ENCODE results near the gene MYH7.

MYH7 gene

GRCh38 chr14:23481362-23481970, 46.0 kb upstream of the MYH7 start:
- Histone ChIP-seq H3K4ac (ENCODE audit: low read depth in 1 of 2, low read length in 2 of 2) (no peak overlapping the region), H2BK120ac (ENCODE audit: low read depth, low read length) (no peak overlapping the region), H2BK12ac (ENCODE audit: low read length in 2 of 2) (no peak overlapping the region), H4K8ac (ENCODE audit: low read length) (no peak overlapping the region), H3K23ac (ENCODE audit: low read length in 2 of 2) (no peak overlapping the region), H3K9ac (ENCODE audit: low read length) (no peak overlapping the region), H3K27me3 (ENCODE audit: control insufficient read depth in 1 of 2, insufficient read depth in 1 of 2, low read length in 2 of 2) (no peaks in the 10 kb centered on the region), H3K18ac (ENCODE audit: low read depth in 1 of 2, low read length in 2 of 2) (no peak overlapping the region), H3K79me1 (replicated peaks; ENCODE audit: low read length, poor library complexity, severe bottlenecking) (peaks cover 24% of the 10 kb centered on the region), H2BK15ac (ENCODE audit: low read depth, poor library complexity, severe bottlenecking) (no peak overlapping the region), H3K36me3 (ENCODE audit: control insufficient read depth in 1 of 2, insufficient read depth in 2 of 2, low read depth in 1 of 2, low read length in 2 of 2) (peaks cover 18 to 79% of the 10 kb centered on the region in 2 experiments), H4K91ac (ENCODE audit: low read length) (no peak overlapping the region), H3K4me3 (ENCODE audit: insufficient read depth in 1 of 2, low read depth in 1 of 2, low read length in 2 of 2) (no peak overlapping the region), H3K9me3 (ENCODE audit: control insufficient read depth, low read length) (no peaks in the 10 kb centered on the region), H3K27ac (ENCODE audit: low read length, poor library complexity, severe bottlenecking) (no peak overlapping the region), H3K4me1 (ENCODE audit: control insufficient read depth, insufficient read depth, low read depth, low read length) (no peaks in the 10 kb centered on the region), H2BK5ac (ENCODE audit: low read depth, low read length, poor library complexity, severe bottlenecking) (no peak overlapping the region), H2AK5ac (ENCODE audit: low read length, severe bottlenecking) (no peak overlapping the region), H3K14ac (ENCODE audit: low read length in 2 of 2) (no peak overlapping the region), H3K4me2 (ENCODE audit: low read length, poor library complexity, severe bottlenecking) (no peak overlapping the region), H2AFZ (ENCODE audit: low read depth, low read length) (no peak overlapping the region)
- peak; percentile 26 for DNase-seq
- WGBS: 50% methylated on average over 3 of the region's 3 CpGs

- Histone ChIP-seq H3K23ac (ENCODE audit: low read length in 2 of 2) (no peak overlapping the region), H3K9ac (ENCODE audit: low read length) (no peak overlapping the region), H2AFZ (ENCODE audit: low read depth, low read length) (no peak overlapping the region), H3K4ac (ENCODE audit: low read depth in 1 of 2, low read length in 2 of 2) (no peak overlapping the region), H4K91ac (ENCODE audit: low read length) (no peak overlapping the region), H2BK5ac (ENCODE audit: low read depth, low read length, poor library complexity, severe bottlenecking) (no peak overlapping the region), H3K4me3 (ENCODE audit: insufficient read depth in 1 of 2, low read depth in 1 of 2, low read length in 2 of 2) (no peak overlapping the region), H3K27ac (ENCODE audit: low read length, poor library complexity, severe bottlenecking) (no peak overlapping the region), H2BK120ac (ENCODE audit: low read depth, low read length) (no peak overlapping the region), H4K8ac (ENCODE audit: low read length) (no peak overlapping the region), H3K4me2 (ENCODE audit: low read length, poor library complexity, severe bottlenecking) (no peak overlapping the region), H3K27me3 (ENCODE audit: control insufficient read depth in 1 of 2, insufficient read depth in 1 of 2, low read length in 2 of 2) (no peaks in the 10 kb centered on the region), H3K4me1 (ENCODE audit: control insufficient read depth, insufficient read depth, low read depth, low read length) (no peaks in the 10 kb centered on the region), H3K18ac (ENCODE audit: low read depth in 1 of 2, low read length in 2 of 2) (no peak overlapping the region), H3K14ac (ENCODE audit: low read length in 2 of 2) (no peak overlapping the region), H3K79me1 (replicated peaks; ENCODE audit: low read length, poor library complexity, severe bottlenecking) (peaks cover 15% of the 10 kb centered on the region), H2AK5ac (ENCODE audit: low read length, severe bottlenecking) (no peak overlapping the region), H2BK12ac (ENCODE audit: low read length in 2 of 2) (no peak overlapping the region), H3K36me3 (ENCODE audit: control insufficient read depth in 1 of 2, insufficient read depth in 2 of 2, low read depth in 1 of 2, low read length in 2 of 2) (peaks cover 15 to 83% of the 10 kb centered on the region in 2 experiments), H3K9me3 (ENCODE audit: control insufficient read depth, low read length) (no peaks in the 10 kb centered on the region), H2BK15ac (ENCODE audit: low read depth, poor library complexity, severe bottlenecking) (no peak overlapping the region)
- 75% methylated on average over 2 of the region's 5 CpGs for WGBS
- DNase-seq: peak; percentile 70
Observed at GRCh38 chr14:23478109-23478759, 42.8 kb upstream of the MYH7 start.

- Histone ChIP-seq H2BK12ac (ENCODE audit: low read length in 2 of 2) (no peak overlapping the region), H3K4ac (ENCODE audit: low read depth in 1 of 2, low read length in 2 of 2) (no peak overlapping the region), H3K36me3 (ENCODE audit: control insufficient read depth in 1 of 2, insufficient read depth in 2 of 2, low read depth in 1 of 2, low read length in 2 of 2) (peaks cover 17 to 53% of the 10 kb centered on the region in 2 experiments), H3K23ac (ENCODE audit: low read length in 2 of 2) (no peak overlapping the region), H2BK15ac (ENCODE audit: low read depth, poor library complexity, severe bottlenecking) (no peak overlapping the region), H4K8ac (ENCODE audit: low read length) (no peak overlapping the region), H3K18ac (ENCODE audit: low read depth in 1 of 2, low read length in 2 of 2) (no peak overlapping the region), H3K14ac (ENCODE audit: low read length in 2 of 2) (no peak overlapping the region), H2BK120ac (ENCODE audit: low read depth, low read length) (no peak overlapping the region), H3K27ac (ENCODE audit: low read length, poor library complexity, severe bottlenecking) (no peak overlapping the region), H3K4me1 (ENCODE audit: control insufficient read depth, insufficient read depth, low read depth, low read length) (peaks cover 4% of the 10 kb centered on the region), H3K4me3 (ENCODE audit: insufficient read depth in 1 of 2, low read depth in 1 of 2, low read length in 2 of 2) (no peak overlapping the region), H3K79me1 (replicated peaks; ENCODE audit: low read length, poor library complexity, severe bottlenecking) (peaks cover 23% of the 10 kb centered on the region), H3K9me3 (ENCODE audit: control insufficient read depth, low read length) (no peaks in the 10 kb centered on the region), H2BK5ac (ENCODE audit: low read depth, low read length, poor library complexity, severe bottlenecking) (no peak overlapping the region), H2AK5ac (ENCODE audit: low read length, severe bottlenecking) (no peak overlapping the region), H3K27me3 (ENCODE audit: control insufficient read depth in 1 of 2, insufficient read depth in 1 of 2, low read length in 2 of 2) (no peaks in the 10 kb centered on the region), H3K9ac (ENCODE audit: low read length) (peak overlapping the region; percentile 98), H3K4me2 (ENCODE audit: low read length, poor library complexity, severe bottlenecking) (no peak overlapping the region), H4K91ac (ENCODE audit: low read length) (no peak overlapping the region), H2AFZ (ENCODE audit: low read depth, low read length) (no peak overlapping the region)
- WGBS: 97% methylated on average over 1 of the region's 1 CpG
- DNase-seq: no peak
Observed at GRCh38 chr14:23470947-23471346, 35.5 kb upstream of the MYH7 start.

- no peak overlapping the region for H2BK15ac ChIP-seq (ENCODE audit: low read depth, poor library complexity, severe bottlenecking)
- H3K4me1 ChIP-seq (ENCODE audit: control insufficient read depth, insufficient read depth, low read depth, low read length): peaks cover 4% of the 10 kb centered on the region
- H2AK5ac ChIP-seq (ENCODE audit: low read length, severe bottlenecking): no peak overlapping the region
- H3K4ac ChIP-seq (ENCODE audit: low read depth in 1 of 2, low read length in 2 of 2): no peak overlapping the region
- no peak overlapping the region for H2BK12ac ChIP-seq (ENCODE audit: low read length in 2 of 2)
- H3K27ac ChIP-seq (ENCODE audit: low read length, poor library complexity, severe bottlenecking): peak overlapping the region; percentile 29
- H2BK120ac ChIP-seq (ENCODE audit: low read depth, low read length): peak overlapping the region; percentile 23
- H4K8ac ChIP-seq (ENCODE audit: low read length): peak overlapping the region; percentile 99
- H4K91ac ChIP-seq (ENCODE audit: low read length): peak overlapping the region; percentile 75
- no peak overlapping the region for H3K23ac ChIP-seq (ENCODE audit: low read length in 2 of 2)
- H3K18ac ChIP-seq (ENCODE audit: low read depth in 1 of 2, low read length in 2 of 2): peak overlapping the region; percentile 13 to 59
- H3K14ac ChIP-seq (ENCODE audit: low read length in 2 of 2): no peak overlapping the region
- no peak for DNase-seq
- H2BK5ac ChIP-seq (ENCODE audit: low read depth, low read length, poor library complexity, severe bottlenecking): no peak overlapping the region
- 12% methylated on average over 5 of the region's 11 CpGs for WGBS
- H3K9me3 ChIP-seq (ENCODE audit: control insufficient read depth, low read length): no peaks in the 10 kb centered on the region
- no peak overlapping the region for H2AFZ ChIP-seq (ENCODE audit: low read depth, low read length)
- H3K4me3 ChIP-seq (ENCODE audit: insufficient read depth in 1 of 2, low read depth in 1 of 2, low read length in 2 of 2): peak overlapping the region; percentile 70 to 96
- H3K9ac ChIP-seq (ENCODE audit: low read length): peak overlapping the region; percentile 98
- peaks cover 22% of the 10 kb centered on the region for H3K79me1 ChIP-seq (replicated peaks; ENCODE audit: low read length, poor library complexity, severe bottlenecking)
- H3K4me2 ChIP-seq (ENCODE audit: low read length, poor library complexity, severe bottlenecking): peak overlapping the region; percentile 66
- no peaks in the 10 kb centered on the region for H3K27me3 ChIP-seq (ENCODE audit: control insufficient read depth in 1 of 2, insufficient read depth in 1 of 2, low read length in 2 of 2)
- H3K36me3 ChIP-seq (ENCODE audit: control insufficient read depth in 1 of 2, insufficient read depth in 2 of 2, low read depth in 1 of 2, low read length in 2 of 2): peaks cover 15 to 43% of the 10 kb centered on the region in 2 experiments
Observed at GRCh38 chr14:23469906-23470403, 34.5 kb upstream of the MYH7 start.
